GM12878 (cell line): ENCODE measurements around the gene ELANE. TPM values are rescaled to one million over a fixed set of nuclear protein-coding genes. Genes with fewer than 3 reads are reported as not detected.

Source experiments
- ATAC-seq: fragments of 200-7000 bp; cut with Tn5 transposase; 3 replicates; pipeline ENCODE4 v1.9.1; 2020; ENCODE audit warnings: mild to moderate bottlenecking, moderate library complexity
- BruUV-seq: library from RNA; stranded (reverse); fragments of 400-500 nt; replicated peaks from 2 replicates; lab custom pipeline; 2021; lab: Mats Ljungman, UMichigan
- CTCF ChIA-PET: fragments of 300-600 bp; sonication (Branson Sonifier 250); formaldehyde crosslinking; extraction: SDS; loops from one replicate; lab custom pipeline; 2021; ENCODE audit warnings: inconsistent platforms; lab: Yijun Ruan, JAX
- POLR2A ChIA-PET: fragments of 350-600 bp; formaldehyde crosslinking; extraction: SDS; loops from one replicate; lab custom pipeline; 2021; ENCODE audit warnings: inconsistent platforms; lab: Charles Lee
- RAD21 ChIA-PET: fragments of 300-600 bp; sonication (Branson Sonifier 250); formaldehyde crosslinking; loops from one replicate; lab custom pipeline; 2023; ENCODE audit warnings: antibody characterized with exemption; ENCODE audit not compliant: unreplicated experiment; lab: Charles Lee
- SMC1A ChIA-PET: fragments of 300-600 bp; sonication (Branson Sonifier 250); formaldehyde crosslinking; loops from one replicate; lab custom pipeline; 2023; ENCODE audit not compliant: unreplicated experiment, uncharacterized antibody; lab: Charles Lee
- DNase-seq: peaks from one replicate; pipeline ENCODE4 v3.0.0-alpha.2; 2011; ENCODE audit warnings: low read depth, low spot score
- FAIRE-seq: peaks from 3 replicates; lab custom pipeline; 2011; peaks lifted over from hg19 to GRCh38; lab: Jason Lieb, UNC
- H2AFZ ChIP-seq: 2 replicates; pipeline ENCODE4 v1.6.0; 2011; ENCODE audit warnings: low read depth, low read length, control low read depth; ENCODE audit not compliant: control insufficient read depth
- H3K27ac ChIP-seq: 2 replicates; pipeline ENCODE4 v1.5.1; 2011; ENCODE audit warnings: control low read depth; ENCODE audit not compliant: control insufficient read depth, insufficient read depth
- H3K27me3 ChIP-seq, 2 experiments: replicated peaks in 1 of 2; 2 replicates each; pipeline versions ENCODE4 v1.6.0 to v1.6.1; 2011; ENCODE audit warnings: low read length in 1 of 2; ENCODE audit not compliant: control insufficient read depth in 2 of 2, insufficient read depth in 2 of 2
- H3K36me3 ChIP-seq, 2 experiments: 2 replicates each; pipeline ENCODE4 v1.5.1; 2011; ENCODE audit warnings: low read length in 1 of 2; ENCODE audit not compliant: control insufficient read depth in 2 of 2, insufficient read depth in 2 of 2
- H3K4me1 ChIP-seq: 2 replicates; pipeline ENCODE4 v1.6.1; 2011; ENCODE audit warnings: mild to moderate bottlenecking, low read length, moderate library complexity, mixed read lengths; ENCODE audit not compliant: control insufficient read depth, insufficient read depth
- H3K4me2 ChIP-seq: 2 replicates; pipeline ENCODE4 v1.6.0; 2011; ENCODE audit warnings: control low read depth; ENCODE audit not compliant: control insufficient read depth, insufficient read depth
- H3K4me3 ChIP-seq: fragments of 200-600 bp; sonication (generic); 2 replicates; pipeline ENCODE4 v1.5.1; 2016
- H3K79me2 ChIP-seq: 2 replicates; pipeline ENCODE4 v1.6.0; 2011; ENCODE audit warnings: low read length; ENCODE audit not compliant: control insufficient read depth, insufficient read depth
- H3K9ac ChIP-seq: 2 replicates; pipeline ENCODE4 v1.8.0; 2011; ENCODE audit warnings: low read length, control low read depth, mixed read lengths; ENCODE audit not compliant: control insufficient read depth, insufficient read depth
- H3K9me3 ChIP-seq: replicated peaks from 3 replicates; pipeline ENCODE4 v1.5.1; 2011; ENCODE audit warnings: mild to moderate bottlenecking, low read length; ENCODE audit not compliant: control insufficient read depth, insufficient read depth
- H4K20me1 ChIP-seq: 2 replicates; pipeline ENCODE4 v1.6.0; 2011; ENCODE audit not compliant: control insufficient read depth, insufficient read depth
- DPF2 ChIP-seq: fragments of 450-650 bp; IDR thresholded peaks from 2 replicates; pipeline ENCODE4 v1.6.1; 2017; ENCODE audit warnings: mild to moderate bottlenecking
- ELK1 ChIP-seq: IDR thresholded peaks from 2 replicates; pipeline ENCODE4 v1.6.1; 2012; ENCODE audit warnings: low read depth, low read length, improper control_type of control experiment
- NR2F1 ChIP-seq: fragments of 450-650 bp; conservative IDR thresholded peaks from 2 replicates; pipeline ENCODE4 v1.6.1; 2017; ENCODE audit warnings: mild to moderate bottlenecking
- PKNOX1 ChIP-seq: fragments of 450-650 bp; IDR thresholded peaks from 2 replicates; pipeline ENCODE4 v1.6.1; 2016; ENCODE audit warnings: mild to moderate bottlenecking
- PML ChIP-seq: IDR thresholded peaks from 2 replicates; pipeline ENCODE4 v1.6.1; 2012; ENCODE audit warnings: low read length, inconsistent platforms
- POU2F2 ChIP-seq: IDR thresholded peaks from 3 replicates; pipeline ENCODE4 v1.6.1; 2011; ENCODE audit warnings: low read depth, mild to moderate bottlenecking, low read length, borderline replicate concordance
- WGBS: methylation state at CpG from one replicate; pipeline ENCODE4 v1.1.6; 2016; ENCODE audit warnings: low lambda C conversion rate; ENCODE audit not compliant: insufficient replicate concordance, insufficient coverage; ENCODE audit errors: missing lambda C conversion rate; 5-methylcytosine and 5-hydroxymethylcytosine counted together
- in situ Hi-C: fragments of 300-500 bp; cut with MboI; formaldehyde crosslinking; loops from 9 replicates; pipeline ENCODE4 v1.14.3; 2018; ENCODE audit warnings: mixed read lengths
- intact Hi-C: fragments of 100-400 bp; cut with micrococcal nuclease; formaldehyde crosslinking; loops from one replicate; pipeline ENCODE4 v1.14.2; 2022; ENCODE audit not compliant: unreplicated experiment
- polyA plus RNA-seq, 11 experiments: library from polyadenylated mRNA; depleted of rRNA in 4 of 11; unstranded in 6 of 11; stranded (reverse) in 5 of 11; fragments of >200 nt; fragmentation: Nextera tagmentation in 4 of 11; fragmentation: Illumina TruSeq in 1 of 11; extraction: Ambion mirVana in 4 of 11; extraction: Trizol in 1 of 11; gene quantifications; 1 replicate in 1 of 11; 2 replicates in 10 of 11; pipeline versions ENCODE4 v1.2.1 to v1.2.3, GENCODE V29; 2011 to 2016; ENCODE audit warnings: inconsistent platforms in 2 of 11, missing spikeins in 2 of 11, low read depth in 1 of 11
- total RNA-seq, 4 experiments: library from RNA; depleted of rRNA in 3 of 4; stranded (reverse); fragments of >200 nt in 3 of 4; fragmentation: Illumina TruSeq in 1 of 4; extraction: Trizol in 1 of 4; gene quantifications; 2 replicates each; pipeline versions ENCODE4 v1.2.1 to v1.2.3, GENCODE V29; 2013 to 2021

Gene ELANE
- total and polyA plus RNA-seq, 10 of the 15 experiments (the other 5 are each of a cell fraction or from before 2014, with no cell fraction given), result not detected

- no peak overlapping the region for H3K9ac ChIP-seq
- TF ChIP-seq DPF2 (no peak), NR2F1 (no peak), ELK1 (no peak), PML (no peak), POU2F2 (no peak)
Observed at GRCh38 chr19:896434-896833, 44.3 kb downstream of the ELANE start.

GRCh38 chr19:896999-897398 lies 44.9 kb downstream of the ELANE start:
- intact Hi-C loops (no loop called here), in situ Hi-C loops (no loop called here)
- ATAC-seq (no peak), FAIRE-seq (no peak), DNase-seq (no peak)
- 91% methylated on average over 10 of the region's 11 CpGs for WGBS
- TF ChIP-seq PKNOX1, result no peak
- Histone ChIP-seq H3K4me1 (no peaks in the 10 kb centered on the region), H3K36me3 (peaks cover 0 to 6% of the 10 kb centered on the region in 2 experiments; a peak in 2 of 4 replicates), H3K79me2 (peaks cover 6% of the 10 kb centered on the region), H3K9ac (no peak overlapping the region), H2AFZ (no peak overlapping the region), H3K9me3 (no peaks in the 10 kb centered on the region), H4K20me1 (no peaks in the 10 kb centered on the region), H3K4me2 (no peak overlapping the region), H3K27ac (no peak overlapping the region), H3K4me3 (no peak overlapping the region), H3K27me3 (no peaks in the 10 kb centered on the region)
- ChIA-PET CTCF (interaction anchor here (0.6 kb wide), 1 partner anchor 28 kb away, joined by 3 read pairs; no protein-coding TSS in a partner anchor), SMC1A (interaction anchor here (3.0 kb wide), 1 partner anchor 10 kb away, joined by 9 read pairs; no protein-coding TSS in a partner anchor), RAD21 (no interaction called here), POLR2A (no interaction called here)
- BruUV-seq, result no TSS peak

More at GRCh38 chr19:896434-896833, 44.3 kb downstream of the ELANE start:
- SMC1A ChIA-PET, result interaction anchor here (0.5 to 3.0 kb wide), 2 partner anchors 9 to 11 kb away, joined by 4 to 9 read pairs; no protein-coding TSS in a partner anchor
- intact Hi-C loops (no loop called here), in situ Hi-C loops (no loop called here)
- WGBS, result 97% methylated on average over 10 of the region's 10 CpGs
- no peaks in the 10 kb centered on the region for H3K27me3 ChIP-seq
- H3K4me2 ChIP-seq, result no peak overlapping the region
- no peaks in the 10 kb centered on the region for H4K20me1 ChIP-seq
- peaks cover 7% of the 10 kb centered on the region for H3K79me2 ChIP-seq
- no TSS peak for BruUV-seq
- DNase-seq, result no peak
- H3K4me1 ChIP-seq, result no peaks in the 10 kb centered on the region
- RAD21 ChIA-PET, result no interaction called here
- POLR2A ChIA-PET, result interaction anchor here (0.5 kb wide), 1 partner anchor 92 kb away, joined by 3 read pairs; no protein-coding TSS in a partner anchor
- CTCF ChIA-PET, result interaction anchor here (0.6 to 1.3 kb wide), 2 partner anchors 10 to 29 kb away, joined by 3 to 4 read pairs; no protein-coding TSS in a partner anchor
- H3K9me3 ChIP-seq, result no peaks in the 10 kb centered on the region
- no peak for FAIRE-seq
- no peak for ATAC-seq
- no peak overlapping the region for H2AFZ ChIP-seq
- no peak overlapping the region for H3K4me3 ChIP-seq
- H3K27ac ChIP-seq, result no peak overlapping the region
- H3K36me3 ChIP-seq, result peaks cover 0 to 6% of the 10 kb centered on the region in 2 experiments; a peak in 2 of 4 replicates
